Peyer's patch (tissue), 4 donors: Measurements from ENCODE around the gene SLC9A4.

ENCODE experiments used
- POLR2A ChIP-seq, 2 donors: fragments of 450-650 bp; IDR thresholded peaks; one replicate each; pipeline ENCODE4 v1.5.1; 2017; ENCODE audit warnings: antibody characterized with exemption in 2 of 2, mild to moderate bottlenecking in 2 of 2, moderate library complexity in 2 of 2
- TF ChIP-seq, protein P1 (sequence below), 6 experiments: fragments of 450-650 bp in 4 of 6; fragments of 200-600 bp in 2 of 6; sonication (generic) in 1 of 6; IDR thresholded peaks; one replicate each; pipeline ENCODE4 v1.5.1; 2017 to 2019; ENCODE audit warnings: antibody characterized with exemption in 6 of 6, mild to moderate bottlenecking in 3 of 6, moderate library complexity in 1 of 6

DNA sequence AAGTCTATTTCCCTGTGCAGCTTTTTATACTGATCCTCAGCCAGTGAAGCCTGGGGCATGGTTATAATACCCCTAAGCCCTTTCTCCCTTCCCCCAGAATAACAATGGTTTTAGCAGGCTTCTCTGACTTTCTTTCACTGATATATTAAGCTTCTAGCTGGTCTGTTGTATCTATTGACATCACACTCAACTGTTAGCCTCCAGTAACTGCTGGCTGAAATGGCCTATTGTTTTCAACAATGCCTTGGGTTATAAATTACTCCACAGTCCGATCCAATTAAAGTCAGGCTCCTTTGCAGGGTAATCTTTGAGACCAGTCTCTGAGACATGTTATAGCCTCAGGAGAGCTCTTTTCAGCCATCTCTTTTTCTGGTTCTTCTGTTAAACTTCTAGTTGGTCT lies 2.9 kb upstream of the SLC9A4 start:
- no peak for TF ChIP-seq POLR2A (IDR thresholded peaks at IDR 0.05)
- TF ChIP-seq, protein P1, sequence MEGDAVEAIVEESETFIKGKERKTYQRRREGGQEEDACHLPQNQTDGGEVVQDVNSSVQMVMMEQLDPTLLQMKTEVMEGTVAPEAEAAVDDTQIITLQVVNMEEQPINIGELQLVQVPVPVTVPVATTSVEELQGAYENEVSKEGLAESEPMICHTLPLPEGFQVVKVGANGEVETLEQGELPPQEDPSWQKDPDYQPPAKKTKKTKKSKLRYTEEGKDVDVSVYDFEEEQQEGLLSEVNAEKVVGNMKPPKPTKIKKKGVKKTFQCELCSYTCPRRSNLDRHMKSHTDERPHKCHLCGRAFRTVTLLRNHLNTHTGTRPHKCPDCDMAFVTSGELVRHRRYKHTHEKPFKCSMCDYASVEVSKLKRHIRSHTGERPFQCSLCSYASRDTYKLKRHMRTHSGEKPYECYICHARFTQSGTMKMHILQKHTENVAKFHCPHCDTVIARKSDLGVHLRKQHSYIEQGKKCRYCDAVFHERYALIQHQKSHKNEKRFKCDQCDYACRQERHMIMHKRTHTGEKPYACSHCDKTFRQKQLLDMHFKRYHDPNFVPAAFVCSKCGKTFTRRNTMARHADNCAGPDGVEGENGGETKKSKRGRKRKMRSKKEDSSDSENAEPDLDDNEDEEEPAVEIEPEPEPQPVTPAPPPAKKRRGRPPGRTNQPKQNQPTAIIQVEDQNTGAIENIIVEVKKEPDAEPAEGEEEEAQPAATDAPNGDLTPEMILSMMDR (IDR thresholded peaks at IDR 0.05), result no peak
